ENCODE results near the gene CLK4.

The CLK4 gene

GRCh38 chr5:178605788-178606187 lies 21.1 kb downstream of the CLK4 start:
- in situ Hi-C loops (cut with HindIII; ENCODE audit: low pct_ligation_motif_present, low sequenced_read_pairs) = no loop called here
- H3K36me3 ChIP-seq (replicated peaks) = peaks cover 64% of the 10 kb centered on the region
- no peak overlapping the region for H3K27ac ChIP-seq

GRCh38 chr5:178602752-178603151 lies 24.1 kb downstream of the CLK4 start:
- no peak overlapping the region for H3K4me3 ChIP-seq (ENCODE audit: low read depth, low read length)
- in situ Hi-C loops (cut with HindIII; ENCODE audit: low pct_ligation_motif_present, low sequenced_read_pairs) = no loop called here
- peaks cover 49% of the 10 kb centered on the region for H3K36me3 ChIP-seq (replicated peaks)
- H3K27me3 ChIP-seq (replicated peaks) = no peaks in the 10 kb centered on the region
- no peak overlapping the region for H3K27ac ChIP-seq
- DNase-seq = no peak
- TF ChIP-seq CTCF (IDR thresholded peaks at IDR 0.05; ENCODE audit: low read depth, low read length, missing control alignments) = no peak

More at GRCh38 chr5:178605788-178606187, 21.1 kb downstream of the CLK4 start:
- DNase-seq = no peak
- TF ChIP-seq CTCF (IDR thresholded peaks at IDR 0.05; ENCODE audit: low read depth, low read length, missing control alignments) = no peak
- H3K4me3 ChIP-seq (ENCODE audit: low read depth, low read length) = no peak overlapping the region
- no peaks in the 10 kb centered on the region for H3K27me3 ChIP-seq (replicated peaks)

GRCh38 chr5:178595750-178596149 lies 31.1 kb downstream of the CLK4 start:
- Histone ChIP-seq H3K36me3 (replicated peaks) (peaks cover 4% of the 10 kb centered on the region), H3K27me3 (replicated peaks) (no peaks in the 10 kb centered on the region), H3K27ac (no peak overlapping the region), H3K4me3 (ENCODE audit: low read depth, low read length) (no peak overlapping the region)
- no peak for TF ChIP-seq CTCF (IDR thresholded peaks at IDR 0.05; ENCODE audit: low read depth, low read length, missing control alignments)
- DNase-seq = no peak
- in situ Hi-C loops (cut with HindIII; ENCODE audit: low pct_ligation_motif_present, low sequenced_read_pairs) = no loop called here

GRCh38 chr5:178595150-178595549 lies 31.7 kb downstream of the CLK4 start:
- no peak overlapping the region for H3K4me3 ChIP-seq (ENCODE audit: low read depth, low read length)
- DNase-seq = no peak
- in situ Hi-C loops (cut with HindIII; ENCODE audit: low pct_ligation_motif_present, low sequenced_read_pairs) = no loop called here
- no peak overlapping the region for H3K27ac ChIP-seq
- peaks cover 2% of the 10 kb centered on the region for H3K36me3 ChIP-seq (replicated peaks)
- no peaks in the 10 kb centered on the region for H3K27me3 ChIP-seq (replicated peaks)
- no peak for TF ChIP-seq CTCF (IDR thresholded peaks at IDR 0.05; ENCODE audit: low read depth, low read length, missing control alignments)

- Histone ChIP-seq H3K4me3 (ENCODE audit: low read depth, low read length) (no peak overlapping the region), H3K27ac (no peak overlapping the region), H3K36me3 (replicated peaks) (no peaks in the 10 kb centered on the region), H3K27me3 (replicated peaks) (peaks cover 27% of the 10 kb centered on the region)
- DNase-seq = no peak
- no peak for TF ChIP-seq CTCF (IDR thresholded peaks at IDR 0.05; ENCODE audit: low read depth, low read length, missing control alignments)
- in situ Hi-C loops (cut with HindIII; ENCODE audit: low pct_ligation_motif_present, low sequenced_read_pairs) = no loop called here
These were observed 35.9 kb downstream of the CLK4 start for GRCh38 chr5:178590924-178591423.
